Activated T-cell treated with anti-CD3 and anti-CD28 coated beads for 4 hours (primary cell): ENCODE data around the gene SLC17A9.

Source experiments
- DNase-seq: peaks from one replicate; pipeline ENCODE4 v3.0.0-alpha.2; 2020

SLC17A9 gene

DNA sequence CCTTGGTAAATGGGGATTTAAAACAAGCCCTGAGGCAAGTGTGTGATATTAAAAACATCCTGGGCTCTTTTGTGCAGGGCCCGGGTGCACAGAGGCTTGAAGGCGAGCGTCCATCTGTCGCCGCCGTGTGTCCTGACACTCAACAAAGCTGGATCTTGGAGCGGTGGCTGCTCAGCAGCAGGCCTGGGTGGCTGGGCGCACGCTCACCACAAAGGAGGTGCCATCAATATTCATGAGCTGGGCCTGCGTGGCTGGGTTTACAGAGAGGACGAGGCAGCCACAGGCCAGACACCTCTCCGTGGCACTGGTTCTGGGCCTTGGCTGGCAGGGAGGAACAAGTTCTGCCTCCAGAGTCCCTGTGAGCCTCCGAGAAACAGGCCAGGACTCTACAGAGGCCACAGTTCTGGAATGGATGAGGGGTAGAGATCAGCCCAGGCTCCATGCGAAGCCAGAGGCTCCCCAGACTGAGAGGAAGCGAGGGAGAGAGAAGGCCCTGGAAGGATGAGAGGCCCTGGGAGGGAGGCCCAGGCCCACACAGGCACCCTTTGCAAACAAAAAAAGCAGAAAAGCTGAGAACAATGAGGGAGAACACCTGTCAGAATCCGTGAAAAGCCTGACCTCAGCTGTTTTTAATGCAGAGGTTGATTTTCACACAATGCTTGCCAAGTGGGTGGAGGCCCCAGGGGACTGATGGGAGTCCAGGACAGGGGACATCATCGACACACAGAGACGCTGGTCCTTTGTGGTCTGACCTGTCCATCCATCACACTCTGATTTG is 32.3 kb downstream of the SLC17A9 start:
- DNase-seq = no peak

DNA sequence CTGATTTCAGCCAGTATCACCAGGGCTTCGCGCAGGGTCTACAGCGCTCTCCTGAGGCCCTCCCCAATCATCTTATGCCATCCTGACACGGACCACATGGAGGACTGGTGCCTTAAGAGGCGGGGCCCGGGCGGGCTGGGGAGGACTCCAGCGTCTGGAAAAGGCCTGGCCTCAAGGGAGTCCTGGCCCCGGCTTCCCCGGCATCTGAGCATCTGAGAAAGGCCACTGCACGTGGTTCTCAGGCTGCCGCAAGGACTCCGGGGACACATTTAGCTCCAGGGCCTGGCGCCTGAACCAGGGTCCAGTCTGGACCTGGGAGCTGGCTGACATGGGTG is 32.9 kb downstream of the SLC17A9 start:
- no peak for DNase-seq

GRCh38 chr20:62986257-62986800 is 33.8 kb downstream of the SLC17A9 start:
- no peak for DNase-seq

GRCh38 chr20:62987114-62987513 is 34.6 kb downstream of the SLC17A9 start:
- no peak for DNase-seq

- DNase-seq = no peak
These were observed 36.7 kb downstream of the SLC17A9 start for GRCh38 chr20:62989201-62989601.

DNA sequence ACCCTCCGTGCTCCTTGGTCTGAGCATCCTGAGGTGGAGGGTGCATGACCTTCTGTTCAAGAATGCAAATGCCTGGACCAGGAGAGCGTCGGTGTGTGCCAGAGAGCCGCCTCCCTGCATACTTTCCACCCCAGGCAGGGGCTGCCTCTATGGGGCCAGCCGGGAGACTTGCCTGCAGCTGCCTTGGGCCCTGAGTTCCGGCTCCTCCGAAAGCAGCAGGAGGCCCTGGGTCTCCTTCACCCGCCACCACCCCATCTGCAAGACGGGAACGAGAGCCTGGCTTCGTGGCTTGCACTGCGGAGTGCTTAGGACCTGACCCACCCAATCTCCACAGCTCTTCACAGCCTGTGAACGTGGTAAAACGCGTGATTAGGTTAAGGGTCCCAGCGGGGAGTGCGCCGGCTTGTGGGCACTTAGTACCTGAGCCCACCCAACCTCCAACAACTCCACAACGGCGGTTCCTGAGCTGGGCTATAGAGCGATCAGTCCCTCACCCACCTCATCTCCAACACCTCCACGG is 37.9 kb downstream of the SLC17A9 start:
- no peak for DNase-seq

DNA sequence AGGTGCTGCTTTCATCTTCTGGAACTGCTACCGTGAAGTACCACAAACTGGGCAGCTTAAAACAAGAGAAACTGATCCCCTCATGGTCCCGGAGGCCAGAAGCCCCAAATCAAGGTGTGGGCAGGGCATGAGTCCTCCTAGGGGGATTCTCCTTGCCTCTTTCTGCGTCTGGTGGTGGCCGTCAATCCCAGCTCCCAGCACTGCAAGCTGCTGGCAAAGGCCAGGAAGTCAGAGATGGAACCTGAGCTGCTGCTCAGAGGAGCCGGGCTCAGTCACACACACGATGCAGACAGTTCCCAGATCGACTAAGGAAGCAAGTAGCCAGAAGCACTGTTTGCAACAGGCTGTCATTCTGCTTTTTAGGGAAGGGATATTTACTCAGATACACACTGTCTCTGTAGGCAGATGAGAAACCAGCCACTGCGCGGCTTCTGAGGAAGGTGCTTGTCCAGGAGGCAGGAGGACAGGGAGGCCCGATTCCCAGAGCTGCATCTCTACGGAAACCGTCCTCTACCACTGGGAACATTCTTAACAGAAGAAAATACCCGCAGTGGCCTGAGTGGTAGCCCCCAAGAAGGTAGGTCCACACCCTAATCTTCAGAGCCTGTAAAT is 38.8 kb downstream of the SLC17A9 start:
- DNase-seq = no peak

DNA sequence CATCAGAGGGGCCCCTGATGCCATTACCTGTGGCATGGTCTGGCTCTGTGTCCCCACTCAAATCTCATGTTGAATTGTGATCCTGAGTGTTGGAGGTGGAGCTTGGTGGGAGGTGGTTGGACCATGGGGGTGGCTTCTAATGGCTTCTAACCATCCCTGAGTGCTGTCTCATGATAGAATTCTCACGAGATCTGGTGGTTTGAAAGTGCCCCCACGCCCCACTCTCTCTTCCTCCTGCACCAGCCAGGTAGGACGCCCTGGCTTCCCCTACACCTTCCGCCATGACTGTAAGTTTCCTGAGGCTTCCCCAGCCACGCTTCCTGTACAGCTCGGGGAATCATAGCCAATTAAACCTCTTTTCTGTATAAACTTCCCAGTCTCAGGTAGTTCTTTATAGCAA is 39.4 kb downstream of the SLC17A9 start:
- DNase-seq = no peak

DNA sequence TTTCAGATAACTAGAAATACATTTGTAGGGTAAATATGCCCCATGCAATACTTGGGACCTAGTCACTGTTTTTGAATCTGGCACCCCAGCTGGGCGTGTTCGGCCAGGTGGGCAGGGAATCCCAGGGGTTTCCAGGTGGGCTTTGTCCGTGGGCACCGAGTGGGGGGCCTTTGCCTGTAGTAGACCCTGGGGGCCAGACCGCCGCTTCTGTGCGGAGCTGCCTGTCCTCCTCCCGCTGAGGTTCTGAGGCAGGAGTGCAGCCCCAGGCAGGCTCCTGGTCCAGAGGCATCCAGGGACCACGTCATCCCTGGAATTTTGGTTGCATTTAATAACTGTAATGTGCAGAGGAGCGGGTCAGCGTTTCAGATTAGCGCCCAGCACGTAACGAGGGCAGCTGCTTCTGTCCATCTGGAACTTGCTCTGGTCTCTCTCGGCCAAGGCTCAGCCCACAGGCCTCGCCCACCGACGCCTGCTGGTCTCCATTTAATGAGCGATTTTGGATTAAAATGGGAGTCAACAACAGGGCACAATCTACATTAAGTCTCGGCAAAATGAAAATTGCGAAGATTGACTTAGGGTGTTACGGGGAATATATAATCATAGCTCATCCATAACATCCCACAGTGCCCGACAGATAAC is 41.5 kb downstream of the SLC17A9 start:
- DNase-seq = no peak

- no peak for DNase-seq
These were observed 42.4 kb downstream of the SLC17A9 start for GRCh38 chr20:62994869-62995281.

- no peak for DNase-seq
These were observed 43.0 kb downstream of the SLC17A9 start for GRCh38 chr20:62995481-62995880.

- DNase-seq = no peak
These were observed 43.5 kb downstream of the SLC17A9 start for GRCh38 chr20:62995898-62996595.

DNA sequence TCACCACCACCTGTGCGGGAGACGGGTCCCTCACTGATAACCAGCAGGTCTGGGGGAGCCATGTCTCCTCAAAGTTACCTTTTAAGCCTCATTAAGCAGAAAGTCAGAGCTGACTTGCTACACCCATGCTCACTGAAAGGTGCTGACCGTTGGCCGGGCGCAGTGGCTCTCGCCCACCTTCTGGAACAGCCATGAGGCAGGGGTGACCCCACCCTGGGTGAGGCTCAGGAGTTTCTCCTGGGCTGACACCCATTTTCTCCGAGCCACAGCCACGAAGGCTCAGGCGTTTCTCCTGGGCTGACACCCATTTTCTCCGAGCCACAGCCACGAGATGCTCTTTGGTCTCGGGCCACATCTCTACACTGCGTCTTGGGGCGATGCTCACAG is 44.1 kb downstream of the SLC17A9 start:
- DNase-seq = no peak

GRCh38 chr20:62997417-62998035 is 45.0 kb downstream of the SLC17A9 start:
- DNase-seq = no peak

DNA sequence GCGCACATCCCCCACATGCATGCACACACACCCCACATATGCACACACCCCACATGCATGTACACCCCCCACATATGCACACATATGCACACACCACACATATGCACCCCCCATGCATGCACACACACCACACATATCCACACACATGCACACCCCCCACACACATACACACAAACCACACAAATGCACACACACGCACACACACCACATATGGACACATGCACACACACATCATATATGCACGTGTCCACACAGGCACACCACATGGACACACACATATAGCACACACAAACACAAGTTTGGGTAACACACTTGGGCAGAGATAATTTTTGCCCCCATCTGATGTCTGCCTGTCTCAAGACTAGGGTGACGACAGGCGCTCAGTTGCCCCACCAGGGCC is 45.9 kb downstream of the SLC17A9 start:
- DNase-seq = no peak

- DNase-seq = no peak
These were observed 47.1 kb downstream of the SLC17A9 start for GRCh38 chr20:62999580-62999979.

DNA sequence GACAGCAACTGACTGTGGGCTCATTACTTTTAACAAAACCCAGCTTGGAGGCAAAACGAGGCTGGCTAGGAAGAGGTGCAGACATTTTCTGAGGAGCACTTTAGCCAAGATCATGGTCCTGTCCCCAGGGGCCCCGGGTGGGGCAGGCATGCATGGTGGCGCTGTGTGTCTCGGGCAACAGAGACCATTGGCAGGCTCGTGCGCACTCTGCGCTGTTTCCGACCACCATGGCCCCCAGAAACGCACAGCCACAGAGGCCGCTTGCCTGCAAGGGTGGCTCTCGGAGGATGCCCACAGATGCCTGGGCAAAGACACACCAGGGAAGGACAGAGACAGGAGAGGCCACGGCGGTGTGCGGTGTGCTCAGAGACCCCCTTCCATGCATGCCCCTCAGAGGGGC is 47.5 kb downstream of the SLC17A9 start:
- DNase-seq = no peak

DNA sequence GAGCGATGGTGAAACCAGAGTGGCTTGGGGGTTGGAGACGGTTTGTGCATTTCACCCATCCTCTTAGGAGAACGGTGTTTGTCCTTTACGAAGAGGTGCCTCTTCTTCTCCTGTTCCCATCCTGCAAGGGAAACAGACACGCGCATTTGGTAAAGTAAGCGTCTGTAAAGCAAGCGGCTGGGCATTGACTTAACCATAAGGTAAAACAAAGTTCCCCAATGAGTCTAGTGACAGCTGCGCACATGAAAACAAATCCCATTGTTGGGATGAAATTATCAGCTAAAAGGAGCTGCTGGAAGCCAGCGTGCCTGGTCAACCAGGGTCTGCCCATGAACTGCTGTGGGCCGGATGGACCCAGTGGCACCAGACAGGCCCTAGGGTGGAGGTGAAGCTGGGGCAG is 48.4 kb downstream of the SLC17A9 start:
- no peak for DNase-seq

DNA sequence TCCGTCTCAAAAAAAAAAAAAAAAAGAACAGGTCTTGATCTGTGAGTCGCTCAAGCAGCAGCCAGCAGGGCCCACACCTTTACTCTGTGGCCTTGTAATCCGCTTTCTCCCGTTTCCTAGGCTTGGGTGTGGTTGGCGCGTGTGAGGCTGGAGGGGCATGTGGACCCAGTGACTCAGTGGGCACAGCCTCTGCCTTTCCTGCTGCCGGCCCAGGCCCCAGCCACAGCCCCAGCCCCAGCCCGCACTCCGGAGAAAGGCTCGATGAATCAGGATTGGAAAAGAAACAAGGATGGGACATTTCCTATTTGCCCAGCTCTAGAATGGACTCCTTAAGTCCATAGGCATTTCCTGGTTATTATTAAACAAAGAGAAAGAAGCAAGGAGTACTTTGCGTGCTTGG is 50.0 kb downstream of the SLC17A9 start:
- DNase-seq = no peak

DNA sequence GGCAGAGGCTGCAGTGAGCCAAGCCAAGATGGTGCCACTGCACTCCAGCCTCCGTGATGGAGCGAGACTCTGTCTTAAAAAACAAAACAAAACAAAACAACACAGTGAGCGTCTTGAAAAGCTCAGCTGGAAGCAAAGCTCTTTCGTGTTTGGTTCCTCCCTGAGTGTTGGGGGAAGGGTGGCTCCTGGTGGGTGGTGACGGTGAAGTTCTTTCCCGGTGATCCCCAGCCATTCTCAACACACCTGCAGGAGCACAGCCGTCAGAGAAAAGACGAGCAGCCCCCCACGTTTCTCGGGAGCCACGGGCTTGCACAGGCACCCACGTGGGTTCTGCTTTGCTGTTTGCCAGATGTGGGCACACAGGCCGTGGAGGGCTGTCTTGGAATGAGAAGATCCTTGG is 51.0 kb downstream of the SLC17A9 start:
- no peak for DNase-seq

- no peak for DNase-seq
These were observed 52.3 kb downstream of the SLC17A9 start for GRCh38 chr20:63004607-63005364.

- DNase-seq = no peak
These were observed 52.9 kb downstream of the SLC17A9 start for GRCh38 chr20:63005365-63005861.
